Middle frontal gyrus (tissue), 1 donor: ENCODE results near the gene CARD19.

Experiments
- DNase-seq: peaks from one replicate; pipeline ENCODE4 v3.0.0-alpha.2; 2015; ENCODE audit warnings: low spot score; ENCODE audit errors: extremely low spot score

The CARD19 gene

GRCh38 chr9:93149361-93149760 lies 53.3 kb downstream of the CARD19 start:
- no peak for DNase-seq

DNA sequence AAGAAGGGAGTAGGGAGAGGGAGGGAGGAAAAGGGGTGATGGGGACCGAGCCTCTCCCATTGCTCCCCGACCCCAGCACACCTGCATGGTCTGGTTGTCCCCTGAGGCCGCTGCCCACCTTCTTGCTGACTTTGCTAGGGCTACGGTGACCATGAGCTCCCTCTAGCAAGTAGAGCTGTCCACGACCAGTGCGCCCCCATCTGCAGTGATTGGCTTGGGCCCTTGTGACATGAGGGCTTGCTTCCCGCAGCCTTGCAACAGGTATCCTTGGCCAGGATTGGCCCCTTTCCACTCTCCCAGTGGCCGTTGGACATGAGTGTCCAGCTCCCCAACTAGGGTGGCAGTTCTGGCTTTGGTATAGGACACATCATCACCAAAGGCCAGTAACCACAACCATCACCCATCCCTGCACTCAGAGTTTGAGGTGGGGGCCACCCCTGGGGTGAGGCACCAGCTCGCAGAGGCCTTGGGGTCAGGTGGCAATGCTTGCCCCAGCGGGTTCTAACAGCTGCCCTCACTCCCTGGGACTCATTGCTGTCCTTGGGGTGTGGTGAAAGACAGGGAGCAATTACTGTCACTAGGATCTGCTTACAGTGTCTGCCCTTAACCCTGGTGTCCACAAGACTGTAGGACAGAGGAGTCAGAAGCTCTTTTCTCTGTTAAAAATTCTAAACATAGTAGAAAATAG lies 55.2 kb downstream of the CARD19 start:
- no peak for DNase-seq

DNA sequence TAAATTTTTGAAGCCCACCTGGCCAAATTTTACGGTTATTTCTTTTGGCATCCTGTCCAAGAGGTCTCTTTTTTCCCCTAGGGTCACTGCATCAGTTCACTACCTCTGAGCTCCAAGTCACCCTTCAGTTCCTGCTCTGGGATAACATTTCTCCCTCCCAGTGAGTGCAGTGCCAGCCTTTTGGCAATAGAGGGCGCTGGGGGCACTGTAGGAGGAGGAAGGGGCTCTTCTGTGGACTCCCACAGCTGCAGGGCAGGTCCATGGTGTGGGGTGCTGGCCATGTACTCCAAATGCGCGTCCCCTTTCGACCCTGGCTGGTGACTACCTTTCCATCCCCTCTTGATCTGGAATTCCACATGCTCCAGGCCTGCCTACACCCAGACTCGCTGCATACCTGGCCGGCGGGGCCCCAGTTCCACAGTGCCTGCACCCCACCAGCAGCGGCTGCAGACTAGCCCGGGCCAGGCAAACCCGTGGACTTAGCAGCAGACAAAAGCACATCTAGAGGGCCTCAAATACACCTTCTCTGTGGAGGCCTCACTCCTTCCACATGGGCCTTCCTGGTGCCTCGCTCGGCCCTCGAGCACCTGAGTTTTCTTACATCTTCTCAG lies 58.4 kb downstream of the CARD19 start:
- DNase-seq = no peak

GRCh38 chr9:93155716-93156474 lies 59.9 kb downstream of the CARD19 start:
- DNase-seq = peak; percentile 66

DNA sequence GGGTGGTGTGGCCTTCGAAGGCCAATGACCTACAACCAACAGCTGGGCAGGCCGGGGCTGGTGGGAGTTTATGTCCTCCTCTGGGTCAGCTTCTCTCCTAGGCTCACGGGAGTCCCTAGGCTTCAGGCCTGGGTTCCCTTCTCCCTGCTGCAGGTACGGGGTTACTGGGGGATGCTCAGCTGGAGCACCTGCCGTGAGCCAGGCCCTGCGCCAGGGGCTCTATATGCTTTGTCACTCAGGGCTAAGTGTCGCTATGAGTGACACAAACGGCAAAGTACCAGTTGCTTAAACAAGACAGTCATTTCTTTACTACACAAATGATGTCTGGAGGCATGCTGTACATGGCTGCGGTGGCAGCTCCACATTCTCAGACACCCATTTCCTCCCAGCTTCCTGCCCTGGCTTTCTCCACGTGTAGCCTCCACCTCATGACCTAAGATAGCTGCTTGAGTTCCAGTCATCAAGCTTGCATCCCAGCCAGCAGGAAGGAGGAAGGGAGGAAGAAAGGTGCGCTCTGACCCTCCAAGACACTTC lies 60.5 kb downstream of the CARD19 start:
- DNase-seq = no peak

DNA sequence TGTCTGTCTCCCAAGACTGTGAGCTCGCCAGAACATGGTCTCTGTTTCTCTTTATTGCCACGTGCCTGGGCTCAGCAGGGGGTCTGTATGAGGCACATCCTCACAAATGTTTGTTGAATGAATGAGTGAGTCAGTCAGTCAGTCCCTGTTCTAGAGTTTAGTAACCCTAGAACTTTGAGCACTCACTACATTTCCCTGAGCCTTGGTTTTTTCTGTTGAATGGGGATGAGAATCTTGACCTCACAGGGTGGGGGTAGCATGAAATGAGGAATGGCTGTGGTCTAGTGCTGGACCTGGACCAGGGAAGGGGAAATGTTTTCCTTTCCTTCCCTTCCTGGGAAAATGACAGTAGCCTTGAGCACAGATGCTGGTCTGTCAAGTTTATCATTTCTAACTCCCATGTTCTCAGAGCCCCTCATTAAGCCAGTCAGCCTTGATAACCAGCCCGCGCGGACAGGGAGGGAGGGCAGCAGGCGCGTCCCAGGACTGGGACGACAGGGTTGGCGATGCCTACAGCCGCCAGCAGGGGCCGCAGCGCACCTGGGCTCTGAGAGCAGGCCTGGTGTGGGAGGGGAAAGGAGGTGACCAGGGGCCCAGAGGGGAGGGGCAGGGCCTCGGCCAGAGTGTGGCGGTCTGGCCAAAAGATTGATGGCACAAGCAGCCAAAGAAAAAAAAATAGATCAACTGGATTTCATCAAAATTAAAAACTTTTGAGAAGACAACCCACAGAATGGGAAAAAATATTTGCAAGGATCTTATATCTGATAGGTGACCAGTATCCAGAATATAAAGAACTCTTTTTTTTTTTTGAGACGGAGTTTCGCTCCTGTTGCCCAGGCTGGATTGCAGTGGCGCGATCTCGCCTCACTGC lies 63.8 kb downstream of the CARD19 start:
- DNase-seq = peak; percentile 50

- no peak for DNase-seq
Observed at GRCh38 chr9:93161786-93162562, 66.0 kb downstream of the CARD19 start.
